HS-5 (cell line): ENCODE measurements around the gene CCDC24.

ENCODE experiments used
- DNase-seq: peaks from one replicate; pipeline ENCODE4 v3.0.0-alpha.2; 2012; ENCODE audit warnings: low read depth

Gene CCDC24

GRCh38 chr1:43981135-43981491 lies 10.3 kb upstream of the CCDC24 start:
- no peak for DNase-seq

DNA sequence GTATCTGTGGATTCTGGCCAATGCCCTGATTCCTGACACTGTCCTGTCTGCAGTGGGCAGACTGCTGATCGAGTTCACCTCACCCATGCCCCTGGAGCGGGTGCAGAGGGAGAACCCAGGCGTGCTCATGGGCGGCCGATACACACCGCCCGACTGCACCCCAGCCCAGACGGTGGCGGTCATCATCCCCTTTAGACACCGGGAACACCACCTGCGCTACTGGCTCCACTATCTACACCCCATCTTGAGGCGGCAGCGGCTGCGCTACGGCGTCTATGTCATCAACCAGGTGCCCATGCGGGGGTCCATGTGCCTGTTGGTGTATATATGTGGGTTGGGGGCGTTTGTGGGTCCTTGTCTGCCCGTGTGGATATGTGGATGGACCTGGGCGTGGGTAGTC lies 9.8 kb upstream of the CCDC24 start:
- DNase-seq, result no peak

- DNase-seq, result no peak
Measured at GRCh38 chr1:43982241-43982640, 9.2 kb upstream of the CCDC24 start.

DNA sequence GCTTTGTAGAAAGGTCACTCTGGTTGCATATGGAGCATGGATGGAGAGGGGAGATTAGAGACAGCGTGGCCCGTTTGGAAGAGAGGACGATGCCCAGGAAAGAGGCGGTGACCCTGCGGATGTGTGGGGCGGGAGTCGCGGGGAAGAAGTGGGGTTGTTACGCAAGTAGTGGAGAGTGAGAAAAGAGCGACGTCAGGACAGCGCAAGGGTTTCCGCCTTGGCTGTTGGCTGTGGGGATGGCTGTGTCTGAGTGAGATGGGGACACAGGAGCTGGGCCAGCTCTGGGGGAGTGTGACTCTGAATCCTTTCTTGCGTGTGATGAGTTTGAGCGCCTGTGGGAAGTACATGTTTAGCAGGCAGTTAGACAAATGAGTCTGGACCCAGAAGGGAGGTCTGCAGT lies 8.6 kb upstream of the CCDC24 start:
- no peak for DNase-seq

DNA sequence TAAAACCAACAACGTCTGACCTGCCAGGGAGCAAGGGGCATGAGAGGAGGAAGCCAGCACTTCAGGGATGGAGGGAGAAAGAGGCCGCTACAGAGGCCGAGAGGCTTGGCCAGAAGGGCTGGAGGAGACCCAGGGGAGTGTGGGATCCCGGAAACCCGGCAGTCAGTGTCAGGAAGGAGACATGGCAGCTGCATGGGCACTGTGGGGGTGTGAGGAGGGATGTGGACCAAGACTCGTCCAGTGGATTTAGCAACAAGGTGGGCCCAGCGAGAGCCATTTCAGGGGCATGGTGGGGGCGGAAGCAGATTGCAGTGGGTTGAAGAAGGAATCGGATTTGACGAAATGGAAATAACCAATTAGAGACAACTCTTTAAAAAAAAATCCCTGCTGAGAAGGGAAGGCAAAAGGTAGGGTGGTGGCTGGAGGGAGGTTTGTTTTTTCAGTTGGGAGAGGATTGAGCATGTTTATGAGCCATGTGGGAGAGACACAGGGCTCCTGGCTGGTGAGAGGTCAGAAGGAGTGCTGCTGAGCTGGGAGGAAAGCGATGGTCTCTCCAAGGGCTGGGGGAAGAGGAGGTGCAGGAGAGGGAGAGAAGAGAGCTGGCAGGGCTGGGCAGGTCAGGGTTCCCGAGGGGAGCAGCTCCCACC lies 8.0 kb upstream of the CCDC24 start:
- no peak for DNase-seq

- no peak for DNase-seq
Measured at GRCh38 chr1:43984855-43985254, 6.5 kb upstream of the CCDC24 start.

DNA sequence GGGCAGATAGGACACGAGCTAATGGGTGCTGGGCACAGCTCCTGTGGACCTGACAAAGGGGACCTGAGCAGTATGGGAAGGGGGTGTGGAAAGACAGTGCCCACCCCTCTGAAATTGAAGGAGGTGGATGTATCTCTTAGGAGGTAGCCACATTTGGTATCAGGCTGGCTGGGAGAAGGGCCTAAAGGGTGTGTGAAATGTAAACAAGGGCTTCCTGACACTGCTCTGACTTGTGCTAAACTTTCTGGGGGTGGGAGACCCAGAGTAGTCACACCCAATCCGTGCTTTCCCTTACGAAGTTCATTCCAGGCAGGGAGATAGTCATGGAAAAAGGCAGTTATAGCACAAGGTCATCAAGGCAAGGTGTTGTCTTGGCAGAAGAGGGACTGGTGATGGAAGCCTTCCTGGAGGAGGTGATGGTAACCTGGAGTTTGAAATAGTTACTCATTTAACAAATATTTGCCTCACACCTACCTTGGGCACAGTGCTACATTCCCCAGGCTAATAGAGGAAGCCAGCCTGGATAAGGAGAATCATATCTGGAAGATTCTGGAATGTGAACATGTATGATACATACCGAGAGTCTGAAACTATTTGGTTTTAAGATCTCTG lies 5.3 kb upstream of the CCDC24 start:
- DNase-seq, result no peak

GRCh38 chr1:43986712-43987111 lies 4.7 kb upstream of the CCDC24 start:
- no peak for DNase-seq

DNA sequence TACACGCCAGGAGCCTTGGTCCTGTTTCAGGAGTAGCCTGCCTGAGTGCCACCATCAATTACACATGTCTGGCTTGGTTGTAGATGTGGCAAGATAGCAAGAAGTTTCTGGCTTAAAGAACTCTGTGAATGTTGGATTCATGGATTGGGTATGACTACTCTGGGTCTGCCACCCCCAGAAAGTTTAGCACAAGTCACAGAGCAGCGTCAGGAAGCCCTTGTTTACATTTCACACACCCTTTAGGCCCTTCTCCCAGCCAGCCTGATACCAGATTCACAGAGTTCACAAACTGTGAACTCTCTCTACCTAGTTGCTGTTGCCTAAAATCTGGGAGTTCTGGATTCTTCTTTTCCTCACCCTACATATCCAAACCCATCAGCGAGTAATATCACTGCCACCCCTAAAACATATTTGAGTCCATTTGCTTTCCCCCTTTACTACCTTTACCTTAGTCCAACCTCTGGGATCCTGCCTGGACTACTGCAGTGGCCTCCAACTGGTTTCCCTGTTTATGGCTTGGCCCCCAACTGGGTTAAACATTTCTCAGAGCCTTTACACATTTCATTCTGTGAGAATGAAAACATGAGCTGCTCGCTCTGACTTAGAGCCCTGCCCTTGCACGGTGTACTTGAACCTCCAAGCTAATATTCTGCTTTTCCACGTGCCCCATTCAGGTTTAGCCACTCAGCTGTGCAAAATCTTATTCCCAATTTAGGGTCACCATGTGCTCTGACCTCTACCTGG lies 4.1 kb upstream of the CCDC24 start:
- DNase-seq, result no peak

- no peak for DNase-seq
Measured at GRCh38 chr1:43990271-43991199, 864 bp upstream of the CCDC24 start.

DNA sequence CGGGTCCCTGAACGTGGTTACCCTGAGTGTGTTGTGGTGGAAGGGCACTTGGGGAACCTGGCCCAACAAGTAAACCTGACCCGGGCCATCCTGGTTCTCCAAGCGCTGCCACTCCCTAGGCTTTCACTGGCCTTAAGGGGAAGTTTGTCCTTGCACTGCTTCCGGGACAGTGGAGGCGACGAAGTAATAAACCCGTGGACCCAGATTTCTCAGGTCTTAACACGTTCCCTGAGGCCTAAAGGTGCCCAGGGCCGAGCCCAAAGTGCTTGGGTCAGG lies 261 bp upstream of the CCDC24 start:
- no peak for DNase-seq

- DNase-seq, result no peak
Measured at GRCh38 chr1:43992232-43992995, 1.0 kb downstream of the CCDC24 start.

- DNase-seq, result no peak
Measured at GRCh38 chr1:43993206-43993914, 2.0 kb downstream of the CCDC24 start.

- no peak for DNase-seq
Measured at GRCh38 chr1:43994071-43994470, 2.7 kb downstream of the CCDC24 start.

- no peak for DNase-seq
Measured at GRCh38 chr1:43994794-43995790, 3.7 kb downstream of the CCDC24 start.

- DNase-seq, result no peak
Measured at GRCh38 chr1:43995984-43996732, 4.8 kb downstream of the CCDC24 start.

DNA sequence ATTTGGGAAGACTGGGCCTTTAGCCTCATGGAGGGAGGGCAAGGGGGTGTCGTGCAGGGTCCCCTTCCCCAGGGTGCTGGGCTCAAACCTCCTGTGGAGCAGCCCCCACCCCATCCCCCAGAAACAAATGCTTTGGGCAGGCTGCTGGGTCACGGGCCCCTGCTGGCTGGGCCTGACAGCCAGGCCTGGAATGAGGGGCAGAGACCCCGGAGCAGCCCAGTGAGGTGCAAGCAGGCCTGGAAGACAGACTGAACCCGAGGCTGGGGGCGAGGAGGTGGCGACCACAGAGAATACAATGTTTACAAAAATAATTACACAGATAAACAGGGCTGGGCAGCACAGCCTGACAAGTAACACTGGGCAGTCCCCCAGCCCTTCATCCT lies 5.3 kb downstream of the CCDC24 start:
- no peak for DNase-seq

DNA sequence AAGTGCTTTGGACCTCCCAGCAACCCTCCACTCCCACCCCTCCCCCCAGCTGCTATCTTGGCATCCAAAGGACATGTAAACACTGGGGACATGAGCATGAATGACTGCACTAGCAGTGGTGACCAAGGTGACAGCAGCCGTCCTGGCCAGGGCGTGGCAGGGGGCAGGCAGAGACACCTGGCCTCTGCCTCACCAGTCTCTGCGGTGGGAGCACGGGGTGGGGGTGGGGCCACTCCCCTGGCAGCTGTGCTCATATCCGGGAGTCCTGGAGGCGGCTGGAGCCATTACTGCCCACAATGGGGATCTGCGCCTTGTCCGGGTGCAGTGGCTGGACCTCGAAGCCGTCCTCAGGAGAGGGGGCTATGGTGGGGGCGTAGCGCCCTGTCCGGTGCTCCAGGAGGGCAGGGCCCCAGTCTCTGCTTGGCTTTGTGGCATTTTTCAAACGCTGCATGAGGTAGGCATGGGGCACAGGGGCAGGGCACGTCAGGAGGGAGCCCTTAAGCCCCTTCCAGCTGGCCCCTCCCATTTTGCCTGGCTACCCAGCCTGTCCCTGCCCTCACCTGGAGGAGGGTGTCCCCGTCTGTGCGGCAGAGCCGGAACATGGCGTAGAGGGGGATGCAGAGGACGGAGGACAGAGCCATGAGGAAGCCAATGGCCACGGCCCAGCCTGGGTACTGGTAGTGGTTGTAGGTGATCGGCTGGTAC lies 6.0 kb downstream of the CCDC24 start:
- no peak for DNase-seq

GRCh38 chr1:43998000-43998378 lies 6.6 kb downstream of the CCDC24 start:
- DNase-seq, result no peak
